ENCODE results near the gene ARHGAP15. TPM values are rescaled to one million over a fixed set of nuclear protein-coding genes. Genes with fewer than 3 reads are reported as not detected.

The ARHGAP15 gene
- total RNA-seq, 1 experiment from 2014 or later = 0.42 TPM

GRCh38 chr2:143262389-143262788 is 133.2 kb downstream of the ARHGAP15 start:
- DNase-seq (ENCODE audit: low read depth, low spot score) (no peak), ATAC-seq (no peak)
- intact Hi-C loops (cut with micrococcal nuclease) = no loop called here
- Histone ChIP-seq H3K9me2 (ENCODE audit: insufficient read depth) (no peaks in the 10 kb centered on the region), H3K9ac (ENCODE audit: low read length) (no peak overlapping the region), H3K4me2 (ENCODE audit: low read length) (no peak overlapping the region), H3K9me3 (ENCODE audit: control insufficient read depth in 1 of 2, insufficient read depth in 1 of 2, low read depth in 1 of 2, low read length in 2 of 2) (no peaks in the 10 kb centered on the region), H2AFZ (ENCODE audit: low read depth, low read length, poor library complexity, severe bottlenecking) (no peak overlapping the region), H3K4me1 (ENCODE audit: control insufficient read depth in 1 of 2, insufficient read depth in 2 of 2, low read length in 2 of 2) (no peaks in the 10 kb centered on the region), H3K36me3 (ENCODE audit: control insufficient read depth in 1 of 2, insufficient read depth in 2 of 2, low read length in 2 of 2) (no peaks in the 10 kb centered on the region), H4K20me1 (ENCODE audit: insufficient read depth) (no peaks in the 10 kb centered on the region), H3K27me3 (ENCODE audit: insufficient read depth, low read length) (no peaks in the 10 kb centered on the region; the same call in 1 of the 2 replicates), H3K27ac (ENCODE audit: low read depth, low read length) (no peak overlapping the region), H3K79me2 (ENCODE audit: insufficient read depth, low read length) (no peaks in the 10 kb centered on the region), H3K4me3 (replicated peaks in 1 of 2; ENCODE audit: low read depth in 1 of 2, low read length in 2 of 2) (no peak overlapping the region)
- ChIA-PET CTCF (interaction anchor here (2.2 kb wide), 1 partner anchor 151 kb away, joined by 5 read pairs; no protein-coding TSS in a partner anchor), RAD21 (ENCODE audit: low non-redundant PET in 1 of 2, low total read pairs in 2 of 2, uncharacterized antibody in 2 of 2, unreplicated experiment in 2 of 2) (no interaction called here), POLR2A (no interaction called here)
- TF ChIP-seq POLR2AphosphoS5 (IDR thresholded peaks at IDR 0.05; ENCODE audit: low read depth, low read length) = no peak
- TF ChIP-seq ATF3 (IDR thresholded peaks at IDR 0.05) = no peak
- TF ChIP-seq SP1 (IDR thresholded peaks at IDR 0.05; ENCODE audit: low read depth) = no peak
- no peak for TF ChIP-seq YY1 (IDR thresholded peaks at IDR 0.05; ENCODE audit: extremely low read depth, insufficient replicate concordance, low read depth, low read length)
- no peak for TF ChIP-seq ELF1 (IDR thresholded peaks at IDR 0.05; ENCODE audit: borderline replicate concordance, low read depth)
- no peak for TF ChIP-seq REST (IDR thresholded peaks at IDR 0.05; ENCODE audit: low read depth)
- TF ChIP-seq JUND (IDR thresholded peaks at IDR 0.05) = no peak
- BruUV-seq (replicated peaks) = no TSS peak
